Lung (tissue), 12 donors: ENCODE data around the gene SPANXN2. TPM values are rescaled to one million over a fixed set of nuclear protein-coding genes. Genes with fewer than 3 reads are reported as not detected.

Source experiments
- ATAC-seq: fragments of 200-7000 bp; cut with Tn5 transposase; one replicate; pipeline ENCODE4 v1.9.1; 2020; ENCODE audit warnings: moderate number of reproducible peaks; ENCODE audit not compliant: insufficient read depth, low FRiP score
- DNase-seq, 3 donors: peaks; one replicate each; pipeline ENCODE4 v3.0.0-alpha.2; 2013 to 2017
- H3K27ac ChIP-seq, 2 donors: one replicate each; pipeline ENCODE4 v1.5.1; 2013; ENCODE audit warnings: mild to moderate bottlenecking in 2 of 2, moderate library complexity in 2 of 2, control low read depth in 1 of 2, inconsistent platforms in 1 of 2, low read depth in 1 of 2, low read length in 1 of 2
- H3K27me3 ChIP-seq, 3 donors: one replicate each; pipeline ENCODE4 v1.5.1; 2013; ENCODE audit warnings: low read length in 2 of 3; ENCODE audit not compliant: control insufficient read depth in 3 of 3, insufficient read depth in 3 of 3
- H3K36me3 ChIP-seq, 4 donors: one replicate each; pipeline ENCODE4 v1.5.1; 2013; ENCODE audit warnings: low read length in 4 of 4, mild to moderate bottlenecking in 1 of 4, moderate library complexity in 1 of 4; ENCODE audit not compliant: control insufficient read depth in 4 of 4, insufficient read depth in 4 of 4
- H3K4me1 ChIP-seq, 5 donors: one replicate each; pipeline ENCODE4 v1.5.1; 2013; ENCODE audit warnings: low read length in 5 of 5, mild to moderate bottlenecking in 2 of 5, moderate library complexity in 1 of 5; ENCODE audit not compliant: control insufficient read depth in 5 of 5, insufficient read depth in 5 of 5
- H3K4me3 ChIP-seq: one replicate; pipeline ENCODE4 v1.5.1; 2013; ENCODE audit warnings: mild to moderate bottlenecking, control low read depth, moderate library complexity
- H3K9ac ChIP-seq, 2 donors: one replicate each; pipeline ENCODE4 v1.5.1; 2013; ENCODE audit warnings: low read length in 2 of 2, control low read depth in 1 of 2; ENCODE audit not compliant: insufficient read depth in 1 of 2
- H3K9me3 ChIP-seq, 4 donors: one replicate each; pipeline ENCODE4 v1.5.1; 2013; ENCODE audit warnings: low read length in 3 of 4, mild to moderate bottlenecking in 1 of 4, moderate library complexity in 1 of 4; ENCODE audit not compliant: control insufficient read depth in 4 of 4, insufficient read depth in 3 of 4
- CTCF ChIP-seq: IDR thresholded peaks from 2 replicates; pipeline ENCODE4 v1.5.1; 2012; ENCODE audit warnings: mild to moderate bottlenecking; ENCODE audit errors: control extremely low read depth, extremely low read depth
- WGBS, 2 donors: extraction: QIAGEN DNeasy Blood & Tissue Kit; methylation state at CpG; one replicate each; pipeline ENCODE4 v1.1.7; 2013; 5-methylcytosine and 5-hydroxymethylcytosine counted together
- polyA plus RNA-seq, 2 donors: library from polyadenylated mRNA; stranded (reverse); fragments of 200-250 nt; gene quantifications; one replicate each; pipeline ENCODE4 v1.2.1, GENCODE V29; 2013
- total RNA-seq, 2 donors: library from RNA; depleted of rRNA in 1 of 2; stranded (reverse); fragments of >200 nt in 1 of 2; gene quantifications; one replicate each; pipeline ENCODE4 v1.2.1, GENCODE V29; 2014 to 2021
- donor health status: control.
- donor health status: control.
- donor health status: Bipolar disorder and iron deficiency.
- donor health status: healthy.
- donor health status: DM: yes; HTN: yes; CAD: no.

Gene SPANXN2
- total and polyA plus RNA-seq, 4 donors = not detected

GRCh38 chrX:143701460-143701859 lies 19.1 kb downstream of the SPANXN2 start:
- DNase-seq (no peak), ATAC-seq (no peak)
- Histone ChIP-seq H3K27me3 (no peaks in the 10 kb centered on the region), H3K9ac (no peak overlapping the region), H3K4me1 (no peaks in the 10 kb centered on the region), H3K27ac (no peak overlapping the region), H3K9me3 (peaks cover 0 to 11% (median 4%) of the 10 kb centered on the region in 4 donors), H3K4me3 (no peak overlapping the region), H3K36me3 (no peaks in the 10 kb centered on the region)
- 66 to 67% methylated on average over 4 of the region's 4 CpGs for WGBS, 2 donors
- no peak for TF ChIP-seq CTCF

GRCh38 chrX:143694885-143695284 lies 25.7 kb downstream of the SPANXN2 start:
- Histone ChIP-seq H3K36me3 (no peaks in the 10 kb centered on the region), H3K27me3 (no peaks in the 10 kb centered on the region), H3K9me3 (no peaks in the 10 kb centered on the region), H3K4me1 (no peaks in the 10 kb centered on the region), H3K4me3 (no peak overlapping the region), H3K9ac (no peak overlapping the region), H3K27ac (no peak overlapping the region)
- ATAC-seq (no peak), DNase-seq (no peak)
- 74 to 87% methylated on average over 1 of the region's 1 CpG for WGBS, 2 donors
- no peak for TF ChIP-seq CTCF

- Histone ChIP-seq H3K9ac (no peak overlapping the region), H3K27ac (no peak overlapping the region), H3K4me3 (no peak overlapping the region), H3K27me3 (peaks cover 0 to 2% (median 0%) of the 10 kb centered on the region in 3 donors), H3K4me1 (no peaks in the 10 kb centered on the region), H3K9me3 (no peaks in the 10 kb centered on the region), H3K36me3 (no peaks in the 10 kb centered on the region)
- TF ChIP-seq CTCF = no peak
- DNase-seq = no peak
- WGBS, 2 donors = 63 to 69% methylated on average over 3 of the region's 3 CpGs
- ATAC-seq = no peak
Observed at GRCh38 chrX:143683486-143683885, 37.1 kb downstream of the SPANXN2 start.

GRCh38 chrX:143674926-143675325 lies 45.6 kb downstream of the SPANXN2 start:
- H3K9me3 ChIP-seq = peaks cover 0 to 3% (median 0%) of the 10 kb centered on the region in 4 donors
- H3K36me3 ChIP-seq = no peaks in the 10 kb centered on the region
- no peak overlapping the region for H3K27ac ChIP-seq
- WGBS, 2 donors = 69 to 82% methylated on average over 4 of the region's 4 CpGs
- no peak for ATAC-seq
- no peaks in the 10 kb centered on the region for H3K4me1 ChIP-seq
- H3K9ac ChIP-seq = no peak overlapping the region
- TF ChIP-seq CTCF = no peak
- no peaks in the 10 kb centered on the region for H3K27me3 ChIP-seq
- H3K4me3 ChIP-seq = no peak overlapping the region
- DNase-seq = no peak
